Caco-2 (cell line): ENCODE measurements around the gene PGLYRP4. TPM values are rescaled to one million over a fixed set of nuclear protein-coding genes. Genes with fewer than 3 reads are reported as not detected.

Experiments
- BruUV-seq: library from RNA; stranded (reverse); fragments of 400-500 nt; replicated peaks from 2 replicates; lab custom pipeline; 2021; lab: Mats Ljungman, UMichigan
- CTCF ChIA-PET: fragments of 300-600 bp; sonication (Branson Sonifier 250); formaldehyde crosslinking; loops from one replicate; lab custom pipeline; 2022; ENCODE audit warnings: antibody characterized with exemption; lab: Charles Lee
- POLR2A ChIA-PET: fragments of 300-600 bp; sonication (Branson Sonifier 250); formaldehyde crosslinking; loops from one replicate; lab custom pipeline; 2022; ENCODE audit warnings: antibody characterized with exemption; lab: Charles Lee
- DNase-seq, 2 experiments: peaks; one replicate each; pipeline versions ENCODE4 v3.0.0 to v3.0.0-alpha.2; 2020 to 2022
- H3K27me3 ChIP-seq: replicated peaks from 2 replicates; pipeline ENCODE4 v1.6.0; 2011; ENCODE audit warnings: low read length; ENCODE audit not compliant: control insufficient read depth, insufficient read depth
- H3K36me3 ChIP-seq: 2 replicates; pipeline ENCODE4 v1.5.1; 2011; ENCODE audit warnings: low read length; ENCODE audit not compliant: control insufficient read depth, insufficient read depth
- H3K4me1 ChIP-seq: fragments of 250-450 bp; sonication (Bioruptor Pico); 2 replicates; pipeline ENCODE4 v1.5.1; 2020; ENCODE audit warnings: mild to moderate bottlenecking
- H3K4me3 ChIP-seq: 2 replicates; pipeline ENCODE4 v1.5.1; 2011; ENCODE audit warnings: low read depth, mild to moderate bottlenecking, control low read depth, low read length
- H3K9me3 ChIP-seq: fragments of 250-450 bp; sonication (Bioruptor Pico); 2 replicates; pipeline ENCODE4 v1.5.1; 2020; ENCODE audit warnings: mild to moderate bottlenecking, moderate library complexity
- H3K27ac Mint-ChIP-seq: one replicate; pipeline ENCODE4 v1.8.0; 2022; ENCODE audit warnings: mixed read lengths; ENCODE audit not compliant: unreplicated experiment
- H3K27me3 Mint-ChIP-seq: one replicate; pipeline ENCODE4 v1.8.0; 2022; ENCODE audit warnings: mixed read lengths; ENCODE audit not compliant: insufficient read depth, unreplicated experiment
- H3K36me3 Mint-ChIP-seq: one replicate; pipeline ENCODE4 v1.8.0; 2022; ENCODE audit warnings: mild to moderate bottlenecking, mixed read lengths; ENCODE audit not compliant: insufficient read depth, unreplicated experiment
- H3K4me1 Mint-ChIP-seq: one replicate; pipeline ENCODE4 v1.8.0; 2022; ENCODE audit warnings: low read depth, mixed read lengths; ENCODE audit not compliant: unreplicated experiment
- H3K4me3 Mint-ChIP-seq: one replicate; pipeline ENCODE4 v1.8.0; 2022; ENCODE audit warnings: mild to moderate bottlenecking, moderate library complexity, mixed read lengths; ENCODE audit not compliant: unreplicated experiment
- H3K9me3 Mint-ChIP-seq: one replicate; pipeline ENCODE4 v1.8.0; 2022; ENCODE audit warnings: mixed read lengths; ENCODE audit not compliant: unreplicated experiment
- intact Hi-C: fragments of 100-400 bp; cut with micrococcal nuclease; formaldehyde crosslinking; loops from one replicate; pipeline ENCODE4 v1.10.0; 2022; ENCODE audit not compliant: unreplicated experiment
- total RNA-seq: library from RNA; stranded (reverse); gene quantifications from 2 replicates; pipeline ENCODE4 v1.2.3, GENCODE V29; 2022
- TF ChIP-seq, protein P1 (sequence below), 2 experiments: fragments of 200-600 bp in 1 of 2; IDR thresholded peaks; 1 replicate in 1 of 2; 2 replicates in 1 of 2; pipeline versions ENCODE4 v1.5.1 to v1.8.0; 2011 to 2022; ENCODE audit warnings: antibody characterized with exemption in 1 of 2, control low read depth in 1 of 2, inconsistent platforms in 1 of 2, low read depth in 1 of 2, low read length in 1 of 2, mild to moderate bottlenecking in 1 of 2, moderate library complexity in 1 of 2; ENCODE audit not compliant: insufficient read depth in 1 of 2, severe bottlenecking in 1 of 2, unreplicated experiment in 1 of 2

Gene PGLYRP4
- total RNA-seq, 1 experiment from 2014 or later, result not detected

- Histone ChIP-seq H3K9me3 (no peaks in the 10 kb centered on the region), H3K36me3 (no peaks in the 10 kb centered on the region), H3K27me3 (no peaks in the 10 kb centered on the region), H3K4me1 (no peaks in the 10 kb centered on the region), H3K4me3 (no peak overlapping the region)
- ChIA-PET POLR2A (no interaction called here), CTCF (no interaction called here)
- no peak for DNase-seq
- H3K9me3 Mint-ChIP-seq, result no peaks in the 10 kb centered on the region
- H3K27ac Mint-ChIP-seq, result no peak overlapping the region
- intact Hi-C loops, result no loop called here
- peaks cover 20% of the 10 kb centered on the region for H3K27me3 Mint-ChIP-seq
- H3K4me3 Mint-ChIP-seq, result no peak overlapping the region
- TF ChIP-seq, protein P1, sequence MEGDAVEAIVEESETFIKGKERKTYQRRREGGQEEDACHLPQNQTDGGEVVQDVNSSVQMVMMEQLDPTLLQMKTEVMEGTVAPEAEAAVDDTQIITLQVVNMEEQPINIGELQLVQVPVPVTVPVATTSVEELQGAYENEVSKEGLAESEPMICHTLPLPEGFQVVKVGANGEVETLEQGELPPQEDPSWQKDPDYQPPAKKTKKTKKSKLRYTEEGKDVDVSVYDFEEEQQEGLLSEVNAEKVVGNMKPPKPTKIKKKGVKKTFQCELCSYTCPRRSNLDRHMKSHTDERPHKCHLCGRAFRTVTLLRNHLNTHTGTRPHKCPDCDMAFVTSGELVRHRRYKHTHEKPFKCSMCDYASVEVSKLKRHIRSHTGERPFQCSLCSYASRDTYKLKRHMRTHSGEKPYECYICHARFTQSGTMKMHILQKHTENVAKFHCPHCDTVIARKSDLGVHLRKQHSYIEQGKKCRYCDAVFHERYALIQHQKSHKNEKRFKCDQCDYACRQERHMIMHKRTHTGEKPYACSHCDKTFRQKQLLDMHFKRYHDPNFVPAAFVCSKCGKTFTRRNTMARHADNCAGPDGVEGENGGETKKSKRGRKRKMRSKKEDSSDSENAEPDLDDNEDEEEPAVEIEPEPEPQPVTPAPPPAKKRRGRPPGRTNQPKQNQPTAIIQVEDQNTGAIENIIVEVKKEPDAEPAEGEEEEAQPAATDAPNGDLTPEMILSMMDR (IDR thresholded peaks at IDR 0.05; ENCODE audit: insufficient read depth in 1 of 2, low read depth in 1 of 2, low read length in 1 of 2, severe bottlenecking in 1 of 2, unreplicated experiment in 1 of 2), result no peak
- BruUV-seq, result no TSS peak
- peaks cover 4% of the 10 kb centered on the region for H3K4me1 Mint-ChIP-seq
- H3K36me3 Mint-ChIP-seq, result no peaks in the 10 kb centered on the region
Observed at GRCh38 chr1:153395136-153395685, 46.6 kb upstream of the PGLYRP4 start.

GRCh38 chr1:153394391-153394790 lies 45.8 kb upstream of the PGLYRP4 start:
- DNase-seq, result no peak
- Mint-ChIP-seq H3K9me3 (no peaks in the 10 kb centered on the region), H3K36me3 (no peaks in the 10 kb centered on the region), H3K27ac (no peak overlapping the region), H3K4me1 (peaks cover 4% of the 10 kb centered on the region), H3K4me3 (no peak overlapping the region), H3K27me3 (peaks cover 16% of the 10 kb centered on the region)
- TF ChIP-seq, protein P1 (IDR thresholded peaks at IDR 0.05; ENCODE audit: insufficient read depth in 1 of 2, low read depth in 1 of 2, low read length in 1 of 2, severe bottlenecking in 1 of 2, unreplicated experiment in 1 of 2), result no peak
- no peaks in the 10 kb centered on the region for H3K4me1 ChIP-seq
- intact Hi-C loops, result no loop called here
- H3K36me3 ChIP-seq, result no peaks in the 10 kb centered on the region
- H3K4me3 ChIP-seq, result no peak overlapping the region
- no peaks in the 10 kb centered on the region for H3K9me3 ChIP-seq
- no TSS peak for BruUV-seq
- POLR2A ChIA-PET, result no interaction called here
- H3K27me3 ChIP-seq, result no peaks in the 10 kb centered on the region
- CTCF ChIA-PET, result no interaction called here

GRCh38 chr1:153393926-153394325 lies 45.3 kb upstream of the PGLYRP4 start:
- DNase-seq, result no peak
- BruUV-seq, result no TSS peak
- TF ChIP-seq, protein P1 (IDR thresholded peaks at IDR 0.05; ENCODE audit: insufficient read depth in 1 of 2, low read depth in 1 of 2, low read length in 1 of 2, severe bottlenecking in 1 of 2, unreplicated experiment in 1 of 2), result no peak
- no peak overlapping the region for H3K4me3 Mint-ChIP-seq
- H3K27ac Mint-ChIP-seq, result no peak overlapping the region
- H3K9me3 ChIP-seq, result no peaks in the 10 kb centered on the region
- no peaks in the 10 kb centered on the region for H3K4me1 ChIP-seq
- POLR2A ChIA-PET, result no interaction called here
- no peaks in the 10 kb centered on the region for H3K27me3 ChIP-seq
- intact Hi-C loops, result no loop called here
- no peak overlapping the region for H3K4me3 ChIP-seq
- H3K36me3 Mint-ChIP-seq, result no peaks in the 10 kb centered on the region
- peaks cover 17% of the 10 kb centered on the region for H3K27me3 Mint-ChIP-seq
- no peaks in the 10 kb centered on the region for H3K36me3 ChIP-seq
- CTCF ChIA-PET, result no interaction called here
- no peaks in the 10 kb centered on the region for H3K9me3 Mint-ChIP-seq
- peaks cover 4% of the 10 kb centered on the region for H3K4me1 Mint-ChIP-seq
